Duodenal mucosa (tissue), 2 donors: ENCODE data around the gene MLXIP.

ENCODE experiments used
- H3K27ac ChIP-seq: one replicate; pipeline ENCODE4 v1.7.0; 2013; ENCODE audit warnings: low read depth, low read length
- H3K27me3 ChIP-seq, 2 donors: one replicate each; pipeline ENCODE4 v1.7.0; 2013; ENCODE audit warnings: low read length in 2 of 2, control low read depth in 1 of 2; ENCODE audit not compliant: insufficient read depth in 2 of 2, control insufficient read depth in 1 of 2
- H3K36me3 ChIP-seq, 2 donors: one replicate each; pipeline ENCODE4 v1.7.0; 2013; ENCODE audit warnings: low read length in 2 of 2, control low read depth in 1 of 2; ENCODE audit not compliant: insufficient read depth in 2 of 2, control insufficient read depth in 1 of 2
- H3K4me1 ChIP-seq, 2 donors: one replicate each; pipeline ENCODE4 v1.7.0; 2013; ENCODE audit warnings: low read length in 2 of 2, control low read depth in 1 of 2; ENCODE audit not compliant: insufficient read depth in 2 of 2, control insufficient read depth in 1 of 2
- H3K4me3 ChIP-seq, 2 donors: one replicate each; pipeline ENCODE4 v1.7.0; 2013; ENCODE audit warnings: low read length in 2 of 2, low read depth in 1 of 2
- H3K9ac ChIP-seq, 2 donors: one replicate each; pipeline ENCODE4 v1.7.0; 2013; ENCODE audit warnings: low read length in 2 of 2, low read depth in 1 of 2
- H3K9me3 ChIP-seq, 2 donors: one replicate each; pipeline ENCODE4 v1.7.0; 2013; ENCODE audit warnings: low read length in 2 of 2, control low read depth in 1 of 2; ENCODE audit not compliant: control insufficient read depth in 1 of 2

Gene MLXIP

DNA sequence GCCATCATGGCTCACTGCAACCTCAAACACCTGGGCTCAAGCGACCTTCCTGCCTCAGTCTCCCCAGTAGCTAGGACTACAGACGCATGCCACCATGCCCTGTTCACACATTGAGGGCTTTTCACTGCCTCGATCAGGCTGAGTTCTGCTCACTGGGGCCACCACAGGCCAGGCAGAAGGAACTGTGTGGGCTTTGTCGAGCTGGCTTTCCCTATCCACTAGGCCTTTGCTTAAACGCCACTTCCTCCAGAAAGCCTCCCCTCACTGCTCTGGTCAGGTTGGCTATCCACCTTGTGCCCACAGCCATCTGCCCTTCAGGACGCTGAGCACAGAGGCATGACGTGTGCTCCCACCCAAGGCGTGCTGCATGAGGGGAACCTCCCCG lies 45.2 kb downstream of the MLXIP start:
- no peaks in the 10 kb centered on the region for H3K9me3 ChIP-seq
- no peak overlapping the region for H3K4me3 ChIP-seq
- H3K4me1 ChIP-seq, result peaks cover 37 to 39% of the 10 kb centered on the region in 2 donors
- H3K27me3 ChIP-seq, result no peaks in the 10 kb centered on the region
- H3K36me3 ChIP-seq, result peaks cover 10 to 15% of the 10 kb centered on the region in 2 donors
- no peak overlapping the region for H3K27ac ChIP-seq
- H3K9ac ChIP-seq, result peak overlapping the region in 1 of 2 donors; percentile 44

GRCh38 chr12:122124370-122124769 lies 45.8 kb downstream of the MLXIP start:
- Histone ChIP-seq H3K36me3 (peaks cover 14 to 21% of the 10 kb centered on the region in 2 donors), H3K9me3 (no peaks in the 10 kb centered on the region), H3K4me3 (no peak overlapping the region), H3K27me3 (no peaks in the 10 kb centered on the region), H3K27ac (no peak overlapping the region), H3K9ac (no peak overlapping the region), H3K4me1 (peaks cover 37 to 39% of the 10 kb centered on the region in 2 donors)

- peak overlapping the region; percentile 15 to 20 for H3K9ac ChIP-seq
- peaks cover 26 to 35% of the 10 kb centered on the region in 2 donors for H3K36me3 ChIP-seq
- peaks cover 37 to 39% of the 10 kb centered on the region in 2 donors for H3K4me1 ChIP-seq
- H3K9me3 ChIP-seq, result no peaks in the 10 kb centered on the region
- no peak overlapping the region for H3K27ac ChIP-seq
- no peak overlapping the region for H3K4me3 ChIP-seq
- H3K27me3 ChIP-seq, result no peaks in the 10 kb centered on the region
Measured at GRCh38 chr12:122125452-122126341, 47.1 kb downstream of the MLXIP start.

DNA sequence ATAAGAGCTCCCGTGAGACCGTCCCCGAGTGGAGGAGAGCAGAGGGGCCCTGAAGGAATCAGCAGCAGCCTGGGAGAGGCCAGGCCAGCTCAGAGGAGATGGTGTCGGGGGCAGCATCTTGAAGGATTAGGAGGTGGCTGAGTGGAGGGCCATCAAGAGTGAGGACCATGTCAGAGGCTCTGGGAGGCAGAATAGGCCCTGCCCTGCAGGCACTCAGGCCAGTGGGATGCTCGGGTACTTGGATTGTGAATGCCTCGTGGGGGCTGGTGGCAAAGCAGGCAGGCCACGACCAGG lies 47.7 kb downstream of the MLXIP start:
- no peaks in the 10 kb centered on the region for H3K27me3 ChIP-seq
- H3K9me3 ChIP-seq, result no peaks in the 10 kb centered on the region
- H3K36me3 ChIP-seq, result peaks cover 27 to 36% of the 10 kb centered on the region in 2 donors
- peak overlapping the region in 1 of 2 donors; percentile 15 for H3K9ac ChIP-seq
- H3K4me3 ChIP-seq, result no peak overlapping the region
- H3K4me1 ChIP-seq, result peaks cover 37 to 39% of the 10 kb centered on the region in 2 donors
- no peak overlapping the region for H3K27ac ChIP-seq

- no peaks in the 10 kb centered on the region for H3K9me3 ChIP-seq
- no peaks in the 10 kb centered on the region for H3K27me3 ChIP-seq
- H3K9ac ChIP-seq, result no peak overlapping the region
- H3K4me3 ChIP-seq, result no peak overlapping the region
- H3K4me1 ChIP-seq, result peaks cover 32 to 34% of the 10 kb centered on the region in 2 donors
- H3K36me3 ChIP-seq, result peaks cover 27 to 42% of the 10 kb centered on the region in 2 donors
- no peak overlapping the region for H3K27ac ChIP-seq
Measured at GRCh38 chr12:122126713-122127597, 48.4 kb downstream of the MLXIP start.

GRCh38 chr12:122127839-122128238 lies 49.3 kb downstream of the MLXIP start:
- Histone ChIP-seq H3K9ac (no peak overlapping the region), H3K27ac (no peak overlapping the region), H3K36me3 (peaks cover 34 to 50% of the 10 kb centered on the region in 2 donors)

DNA sequence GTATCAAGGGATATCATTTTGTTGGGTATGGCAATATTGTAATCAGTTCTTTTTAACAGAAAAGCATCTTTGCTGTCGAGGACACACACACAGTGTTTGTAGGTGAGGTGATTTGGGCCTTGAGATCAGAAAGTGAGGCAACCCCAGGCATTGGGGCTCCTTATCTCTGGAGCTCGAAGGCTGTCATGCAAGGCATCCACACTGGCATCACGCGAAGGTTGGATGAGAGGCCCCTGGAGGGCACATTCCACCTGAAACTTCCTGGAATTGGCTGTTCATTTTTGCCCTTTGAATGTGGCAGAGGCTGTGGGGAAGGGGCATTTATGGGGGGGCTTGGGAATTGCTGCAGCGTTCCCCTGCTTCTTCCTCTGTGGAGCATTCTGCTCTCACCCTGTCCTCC lies 49.9 kb downstream of the MLXIP start:
- no peak overlapping the region for H3K27ac ChIP-seq
- H3K4me3 ChIP-seq, result no peak overlapping the region
- no peak overlapping the region for H3K9ac ChIP-seq
- no peaks in the 10 kb centered on the region for H3K27me3 ChIP-seq
- H3K9me3 ChIP-seq, result no peaks in the 10 kb centered on the region
- peaks cover 36 to 57% of the 10 kb centered on the region in 2 donors for H3K36me3 ChIP-seq
- H3K4me1 ChIP-seq, result peaks cover 23 to 25% of the 10 kb centered on the region in 2 donors

More at GRCh38 chr12:122127839-122128238, 49.3 kb downstream of the MLXIP start:
- Histone ChIP-seq H3K9me3 (no peaks in the 10 kb centered on the region), H3K27me3 (no peaks in the 10 kb centered on the region), H3K4me3 (no peak overlapping the region), H3K4me1 (peaks cover 29 to 32% of the 10 kb centered on the region in 2 donors)

DNA sequence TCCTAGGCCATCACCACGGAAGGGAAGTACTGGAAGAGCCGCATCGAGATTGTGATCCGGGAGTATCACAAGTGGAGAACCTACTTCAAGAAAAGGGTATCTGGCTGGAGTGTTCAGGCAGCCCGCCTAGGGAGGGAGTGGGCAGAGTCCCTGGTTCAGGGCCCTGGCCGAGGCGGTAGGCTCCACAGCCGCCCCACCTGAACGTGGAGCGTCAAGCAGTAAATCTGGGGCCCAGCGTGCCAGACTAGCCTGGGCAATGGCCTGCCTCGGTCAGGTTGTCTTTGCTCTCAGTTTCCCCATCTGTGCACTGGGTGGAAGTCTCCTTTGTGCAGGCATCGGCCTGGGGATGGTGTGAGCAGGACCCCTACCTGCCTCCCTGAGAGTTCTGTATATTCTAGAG lies 50.6 kb downstream of the MLXIP start:
- Histone ChIP-seq H3K4me1 (peaks cover 19 to 20% of the 10 kb centered on the region in 2 donors), H3K27ac (no peak overlapping the region), H3K9ac (no peak overlapping the region), H3K36me3 (peaks cover 36 to 63% of the 10 kb centered on the region in 2 donors), H3K4me3 (no peak overlapping the region), H3K9me3 (no peaks in the 10 kb centered on the region), H3K27me3 (no peaks in the 10 kb centered on the region)

- H3K36me3 ChIP-seq, result peaks cover 40 to 70% of the 10 kb centered on the region in 2 donors
- no peak overlapping the region for H3K4me3 ChIP-seq
- no peak overlapping the region for H3K9ac ChIP-seq
- H3K9me3 ChIP-seq, result no peaks in the 10 kb centered on the region
- H3K4me1 ChIP-seq, result peaks cover 18 to 20% of the 10 kb centered on the region in 2 donors
- H3K27me3 ChIP-seq, result no peaks in the 10 kb centered on the region
- H3K27ac ChIP-seq, result no peak overlapping the region
Measured at GRCh38 chr12:122130150-122130549, 51.6 kb downstream of the MLXIP start.
